ENCODE data around the gene TSG101.

- TF ChIP-seq POLR2AphosphoS5 (IDR thresholded peaks at IDR 0.05; ENCODE audit: low read length) (no peak), ASH2L (IDR thresholded peaks at IDR 0.05; ENCODE audit: borderline replicate concordance, low read depth) (no peak), NFIC (IDR thresholded peaks at IDR 0.05; ENCODE audit: low read depth, low read length) (no peak), MLLT1 (IDR thresholded peaks at IDR 0.05) (no peak), POLR2A (IDR thresholded peaks at IDR 0.05; ENCODE audit: low read depth, low read length) (no peak), TAF1 (IDR thresholded peaks at IDR 0.05; ENCODE audit: borderline replicate concordance, low read depth, low read length) (no peak), CTCF (IDR thresholded peaks at IDR 0.05 in 2 of 3, conservative IDR thresholded peaks at IDR 0.05 in 1 of 3; ENCODE audit: control insufficient read depth in 2 of 3, extremely low read depth in 1 of 3, insufficient read depth in 1 of 3, low read depth in 3 of 3, low read length in 3 of 3) (no peak)
- TF ChIP-seq, protein P1, sequence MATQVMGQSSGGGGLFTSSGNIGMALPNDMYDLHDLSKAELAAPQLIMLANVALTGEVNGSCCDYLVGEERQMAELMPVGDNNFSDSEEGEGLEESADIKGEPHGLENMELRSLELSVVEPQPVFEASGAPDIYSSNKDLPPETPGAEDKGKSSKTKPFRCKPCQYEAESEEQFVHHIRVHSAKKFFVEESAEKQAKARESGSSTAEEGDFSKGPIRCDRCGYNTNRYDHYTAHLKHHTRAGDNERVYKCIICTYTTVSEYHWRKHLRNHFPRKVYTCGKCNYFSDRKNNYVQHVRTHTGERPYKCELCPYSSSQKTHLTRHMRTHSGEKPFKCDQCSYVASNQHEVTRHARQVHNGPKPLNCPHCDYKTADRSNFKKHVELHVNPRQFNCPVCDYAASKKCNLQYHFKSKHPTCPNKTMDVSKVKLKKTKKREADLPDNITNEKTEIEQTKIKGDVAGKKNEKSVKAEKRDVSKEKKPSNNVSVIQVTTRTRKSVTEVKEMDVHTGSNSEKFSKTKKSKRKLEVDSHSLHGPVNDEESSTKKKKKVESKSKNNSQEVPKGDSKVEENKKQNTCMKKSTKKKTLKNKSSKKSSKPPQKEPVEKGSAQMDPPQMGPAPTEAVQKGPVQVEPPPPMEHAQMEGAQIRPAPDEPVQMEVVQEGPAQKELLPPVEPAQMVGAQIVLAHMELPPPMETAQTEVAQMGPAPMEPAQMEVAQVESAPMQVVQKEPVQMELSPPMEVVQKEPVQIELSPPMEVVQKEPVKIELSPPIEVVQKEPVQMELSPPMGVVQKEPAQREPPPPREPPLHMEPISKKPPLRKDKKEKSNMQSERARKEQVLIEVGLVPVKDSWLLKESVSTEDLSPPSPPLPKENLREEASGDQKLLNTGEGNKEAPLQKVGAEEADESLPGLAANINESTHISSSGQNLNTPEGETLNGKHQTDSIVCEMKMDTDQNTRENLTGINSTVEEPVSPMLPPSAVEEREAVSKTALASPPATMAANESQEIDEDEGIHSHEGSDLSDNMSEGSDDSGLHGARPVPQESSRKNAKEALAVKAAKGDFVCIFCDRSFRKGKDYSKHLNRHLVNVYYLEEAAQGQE (IDR thresholded peaks at IDR 0.05; ENCODE audit: low read depth, low read length), result no peak
Observed at GRCh38 chr11:18455686-18456372, 70.9 kb downstream of the TSG101 start, which contains the start of gene LDHAL6A.

Data from GM12878 (cell line).